Esophagus muscularis mucosa (tissue), 4 donors: Measurements from ENCODE around the gene HABP2.

Experiments used
- EP300 ChIP-seq: sonication (generic); formaldehyde crosslinking; IDR thresholded peaks from one replicate; pipeline ENCODE4 v1.6.1; 2017; ENCODE audit warnings: antibody characterized with exemption
- POLR2AphosphoS5 ChIP-seq, 2 donors: sonication (generic); formaldehyde crosslinking; IDR thresholded peaks; one replicate each; pipeline ENCODE4 v1.6.1; 2017; ENCODE audit warnings: antibody characterized with exemption in 2 of 2
- TF ChIP-seq, protein P1 (sequence below), 3 experiments: fragments of 200-600 bp in 2 of 3; fragments of 450-650 bp in 1 of 3; sonication (generic) in 2 of 3; IDR thresholded peaks; one replicate each; pipeline ENCODE4 v1.5.1; 2017 to 2019; ENCODE audit warnings: antibody characterized with exemption in 3 of 3, mild to moderate bottlenecking in 2 of 3, moderate library complexity in 1 of 3

DNA sequence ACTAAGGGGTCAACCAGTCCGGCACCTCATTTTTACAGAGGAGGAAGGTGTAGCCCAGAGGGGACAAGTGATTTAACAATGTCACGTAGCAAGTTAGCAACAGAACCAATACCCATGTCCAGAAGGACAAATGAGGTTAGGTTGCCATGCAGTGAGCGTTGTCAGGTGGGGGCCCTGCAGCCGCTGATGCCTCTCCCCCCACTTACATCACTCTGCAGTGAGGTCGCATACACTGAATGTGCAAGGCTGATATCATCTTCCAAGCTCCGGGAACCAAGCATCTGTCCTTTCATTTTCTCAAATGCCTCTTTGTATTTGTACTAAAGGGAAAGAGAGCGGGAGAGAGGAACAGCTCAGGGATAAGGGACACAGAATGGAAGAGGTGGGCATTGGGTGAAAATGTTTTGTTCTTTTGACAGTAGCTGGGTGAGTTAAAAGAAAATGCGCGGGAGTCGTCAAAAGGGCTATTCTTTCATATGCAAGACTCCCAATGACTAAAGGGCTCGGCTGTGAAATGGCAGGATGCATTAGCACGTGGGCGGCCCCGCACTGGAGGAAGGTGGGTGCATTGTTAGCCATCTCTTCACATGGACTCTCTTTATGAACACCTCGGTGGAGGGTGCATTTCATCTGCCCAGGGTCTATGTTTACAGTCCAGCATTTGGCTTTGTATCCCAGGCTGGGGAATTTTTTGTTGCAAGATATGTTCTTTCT lies 61.3 kb downstream of the HABP2 start:
- TF ChIP-seq, protein P1, sequence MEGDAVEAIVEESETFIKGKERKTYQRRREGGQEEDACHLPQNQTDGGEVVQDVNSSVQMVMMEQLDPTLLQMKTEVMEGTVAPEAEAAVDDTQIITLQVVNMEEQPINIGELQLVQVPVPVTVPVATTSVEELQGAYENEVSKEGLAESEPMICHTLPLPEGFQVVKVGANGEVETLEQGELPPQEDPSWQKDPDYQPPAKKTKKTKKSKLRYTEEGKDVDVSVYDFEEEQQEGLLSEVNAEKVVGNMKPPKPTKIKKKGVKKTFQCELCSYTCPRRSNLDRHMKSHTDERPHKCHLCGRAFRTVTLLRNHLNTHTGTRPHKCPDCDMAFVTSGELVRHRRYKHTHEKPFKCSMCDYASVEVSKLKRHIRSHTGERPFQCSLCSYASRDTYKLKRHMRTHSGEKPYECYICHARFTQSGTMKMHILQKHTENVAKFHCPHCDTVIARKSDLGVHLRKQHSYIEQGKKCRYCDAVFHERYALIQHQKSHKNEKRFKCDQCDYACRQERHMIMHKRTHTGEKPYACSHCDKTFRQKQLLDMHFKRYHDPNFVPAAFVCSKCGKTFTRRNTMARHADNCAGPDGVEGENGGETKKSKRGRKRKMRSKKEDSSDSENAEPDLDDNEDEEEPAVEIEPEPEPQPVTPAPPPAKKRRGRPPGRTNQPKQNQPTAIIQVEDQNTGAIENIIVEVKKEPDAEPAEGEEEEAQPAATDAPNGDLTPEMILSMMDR (IDR thresholded peaks at IDR 0.05), result no peak
- TF ChIP-seq EP300 (no peak), POLR2AphosphoS5 (IDR thresholded peaks at IDR 0.05) (no peak)
